Omental fat pad (tissue), 4 donors: ENCODE results near the gene B4GALT5. TPM values are rescaled to one million over a fixed set of nuclear protein-coding genes. Genes with fewer than 3 reads are reported as not detected.

Experiments
- ATAC-seq: fragments of 150-250 bp; one replicate; pipeline ENCODE4 v1.9.1; 2016; ENCODE audit warnings: mild to moderate bottlenecking, moderate library complexity; ENCODE audit not compliant: low FRiP score
- DNase-seq: peaks from one replicate; pipeline ENCODE4 v3.0.0-alpha.2; 2019; ENCODE audit warnings: low spot score
- total RNA-seq, 4 donors: library from RNA; depleted of rRNA; stranded (reverse); fragments of >200 nt; gene quantifications; one replicate each; pipeline ENCODE4 v1.1.0, GENCODE V29; 2016
- TF ChIP-seq, protein P1 (sequence below), 3 donors: fragments of 450-650 bp; IDR thresholded peaks; one replicate each; pipeline ENCODE4 v1.5.1; 2016 to 2017; ENCODE audit warnings: antibody characterized with exemption in 3 of 3, mild to moderate bottlenecking in 3 of 3, moderate library complexity in 2 of 3

Gene B4GALT5
- total RNA-seq, 4 donors from 2014 or later, result 27.0 to 93.1 (median 31.3) TPM

DNA sequence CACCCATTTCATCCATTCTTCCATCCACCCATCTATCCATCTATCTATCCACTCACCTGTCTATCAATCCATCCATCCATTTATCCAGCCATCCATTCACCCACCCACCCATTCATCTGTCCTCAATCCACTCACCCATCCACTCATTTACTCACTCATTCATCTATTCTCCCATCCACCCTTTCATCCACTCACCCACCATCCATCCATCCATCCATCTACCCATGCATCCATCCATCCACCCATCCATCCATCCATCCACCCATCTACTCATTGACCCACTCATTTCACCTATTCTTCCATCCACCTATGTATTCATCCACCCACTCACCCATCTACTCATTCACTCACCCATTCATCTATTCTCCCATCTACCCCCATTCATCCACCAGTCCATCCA lies 121.6 kb downstream of the B4GALT5 start:
- DNase-seq (no peak), ATAC-seq (no peak)
- TF ChIP-seq, protein P1, sequence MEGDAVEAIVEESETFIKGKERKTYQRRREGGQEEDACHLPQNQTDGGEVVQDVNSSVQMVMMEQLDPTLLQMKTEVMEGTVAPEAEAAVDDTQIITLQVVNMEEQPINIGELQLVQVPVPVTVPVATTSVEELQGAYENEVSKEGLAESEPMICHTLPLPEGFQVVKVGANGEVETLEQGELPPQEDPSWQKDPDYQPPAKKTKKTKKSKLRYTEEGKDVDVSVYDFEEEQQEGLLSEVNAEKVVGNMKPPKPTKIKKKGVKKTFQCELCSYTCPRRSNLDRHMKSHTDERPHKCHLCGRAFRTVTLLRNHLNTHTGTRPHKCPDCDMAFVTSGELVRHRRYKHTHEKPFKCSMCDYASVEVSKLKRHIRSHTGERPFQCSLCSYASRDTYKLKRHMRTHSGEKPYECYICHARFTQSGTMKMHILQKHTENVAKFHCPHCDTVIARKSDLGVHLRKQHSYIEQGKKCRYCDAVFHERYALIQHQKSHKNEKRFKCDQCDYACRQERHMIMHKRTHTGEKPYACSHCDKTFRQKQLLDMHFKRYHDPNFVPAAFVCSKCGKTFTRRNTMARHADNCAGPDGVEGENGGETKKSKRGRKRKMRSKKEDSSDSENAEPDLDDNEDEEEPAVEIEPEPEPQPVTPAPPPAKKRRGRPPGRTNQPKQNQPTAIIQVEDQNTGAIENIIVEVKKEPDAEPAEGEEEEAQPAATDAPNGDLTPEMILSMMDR (IDR thresholded peaks at IDR 0.05), result no peak

DNA sequence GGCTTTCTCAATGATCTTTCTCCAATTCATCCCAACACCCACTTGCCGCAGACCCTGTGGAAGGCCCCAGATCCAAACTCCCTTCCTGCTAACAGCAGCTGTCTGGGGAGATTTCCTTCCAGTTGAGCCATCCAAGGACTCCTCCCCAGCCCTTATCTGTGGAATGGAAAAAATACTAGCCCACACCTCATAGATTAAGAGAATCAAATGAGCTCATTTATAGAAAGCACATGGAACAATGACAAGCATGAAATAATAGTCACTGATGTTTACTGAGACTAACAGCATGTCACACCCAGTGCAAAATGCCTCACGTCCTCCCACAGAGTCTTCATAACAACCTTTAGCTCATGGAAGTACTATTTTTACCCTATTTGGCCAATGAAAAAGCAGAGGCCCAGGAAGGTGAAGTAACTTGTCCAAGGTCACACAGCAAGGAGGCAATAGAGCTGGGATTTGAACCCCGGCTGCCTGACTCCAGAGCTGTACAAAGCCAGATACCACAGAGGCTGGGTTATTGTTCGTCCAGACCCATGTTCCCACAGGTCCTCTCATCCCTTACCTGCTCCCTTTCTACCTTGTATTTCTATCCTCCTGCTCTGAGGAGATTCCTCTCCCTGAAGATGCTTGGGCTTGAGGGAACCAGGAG lies 122.3 kb downstream of the B4GALT5 start:
- TF ChIP-seq, protein P1 (IDR thresholded peaks at IDR 0.05), result no peak
- no peak for DNase-seq
- ATAC-seq, result peak; percentile 49

DNA sequence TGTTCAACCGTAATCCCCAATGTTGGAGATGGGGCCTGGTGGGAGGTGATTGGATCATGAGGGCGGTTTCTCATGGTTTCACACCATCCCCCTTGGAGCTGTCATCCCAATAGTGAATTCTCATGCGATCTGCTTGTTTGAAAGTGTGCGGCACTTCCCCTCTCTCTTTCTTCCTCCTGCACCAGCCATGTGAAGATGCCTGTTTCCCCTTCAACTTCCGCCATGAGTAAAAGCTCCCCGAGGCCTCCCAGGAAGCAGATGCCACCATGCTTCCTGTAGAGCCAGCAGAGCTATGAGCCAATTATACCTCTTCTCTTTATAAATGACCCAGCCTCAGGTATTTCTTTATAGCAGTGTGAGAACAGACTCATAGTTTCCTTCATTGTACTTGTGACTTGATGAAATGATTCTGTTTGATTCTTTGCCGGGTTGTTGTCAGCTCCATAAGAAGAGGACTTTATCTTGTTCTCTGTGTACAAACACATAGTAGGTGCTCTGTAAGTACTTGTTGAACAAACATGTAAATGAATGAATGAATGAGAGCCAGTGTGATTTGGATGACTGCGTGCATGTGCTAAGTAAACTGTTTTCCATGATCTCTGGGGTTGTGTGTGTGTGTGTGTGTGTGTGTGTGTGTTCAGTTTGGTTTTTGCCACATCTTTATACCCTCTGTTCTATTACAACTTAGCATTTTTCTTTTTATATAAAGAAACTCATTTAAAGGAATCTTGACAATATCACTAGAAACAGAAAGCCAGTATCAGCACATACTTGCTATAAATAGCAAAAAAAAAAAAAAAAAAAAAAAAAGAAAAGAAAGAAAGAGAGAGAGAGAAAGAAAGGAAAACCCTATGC lies 123.3 kb downstream of the B4GALT5 start:
- no peak for DNase-seq
- no peak for ATAC-seq
- TF ChIP-seq, protein P1 (IDR thresholded peaks at IDR 0.05), result no peak

DNA sequence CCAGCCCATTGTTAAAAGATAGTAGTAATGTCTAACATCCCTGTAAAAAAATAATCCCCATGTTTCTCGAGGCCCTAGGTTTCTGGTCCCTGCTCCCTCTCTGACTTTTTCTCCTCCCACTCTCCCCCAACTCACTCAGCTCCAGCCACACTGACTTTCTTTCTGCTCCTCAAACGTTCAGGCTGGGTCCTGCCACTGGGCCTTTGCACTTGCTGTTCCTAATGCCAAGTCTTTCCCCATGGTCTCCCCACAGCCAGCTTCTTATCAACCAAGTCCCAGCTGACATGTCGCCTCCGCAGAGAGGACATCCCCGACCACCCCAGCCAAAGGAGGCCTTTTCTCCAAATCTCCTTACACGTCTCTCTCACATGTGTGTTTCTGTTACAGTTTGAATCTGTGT lies 123.9 kb downstream of the B4GALT5 start:
- ATAC-seq (no peak), DNase-seq (no peak)
- TF ChIP-seq, protein P1 (IDR thresholded peaks at IDR 0.05), result no peak

DNA sequence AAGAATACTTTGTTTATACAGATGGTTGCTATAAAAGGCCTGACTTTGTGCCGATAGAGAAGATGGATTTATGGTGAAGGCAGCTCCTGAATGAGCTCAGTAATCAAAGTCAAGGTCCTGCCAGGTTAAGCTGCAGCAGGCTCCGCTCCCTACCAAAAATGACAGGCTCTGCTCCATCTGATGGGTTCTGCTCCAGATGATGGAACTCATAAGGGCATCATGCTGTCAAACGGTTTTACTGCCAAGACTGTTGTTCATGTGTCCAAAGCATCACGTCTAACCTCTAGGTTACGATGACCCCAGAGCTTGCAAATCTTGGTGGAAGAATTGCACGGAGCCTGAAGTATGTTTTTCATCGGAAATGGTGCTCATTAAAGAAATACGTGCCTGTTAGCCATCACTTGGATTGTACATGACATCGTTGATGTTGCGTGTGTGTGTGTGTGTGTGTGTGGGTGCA lies 126.5 kb downstream of the B4GALT5 start:
- DNase-seq (no peak), ATAC-seq (no peak)
- TF ChIP-seq, protein P1 (IDR thresholded peaks at IDR 0.05), result no peak

DNA sequence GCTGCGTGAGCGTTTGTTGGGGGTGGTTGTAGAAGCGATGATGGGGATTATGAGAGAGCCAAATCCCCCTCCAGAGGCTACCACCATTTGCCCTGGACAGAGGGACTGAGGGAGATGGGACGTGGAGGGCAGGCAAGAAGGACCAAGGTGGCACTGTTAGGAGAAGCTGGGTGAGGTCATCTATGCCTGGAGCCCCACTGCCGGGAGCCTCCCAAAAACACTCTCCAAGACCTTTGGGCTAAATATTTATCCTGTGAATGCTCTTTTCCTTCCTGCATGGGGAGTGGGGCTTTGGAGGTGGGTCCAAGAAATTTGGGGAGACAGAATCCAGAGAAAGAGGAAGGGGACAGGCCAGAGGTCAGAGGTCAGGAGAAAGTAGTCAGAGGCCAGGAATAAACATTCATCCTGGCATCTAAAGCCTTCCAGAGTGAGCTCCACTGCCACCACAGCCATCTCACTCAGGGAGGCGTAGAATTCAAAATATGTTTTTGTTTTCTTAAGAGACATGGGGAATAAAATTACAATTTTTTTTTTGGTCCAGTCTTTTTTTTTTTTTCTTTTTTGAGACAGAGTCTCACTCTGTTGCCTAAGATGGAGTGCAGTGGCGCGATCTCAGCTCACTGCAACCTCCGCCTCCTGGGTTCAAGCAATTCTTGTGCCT lies 128.0 kb downstream of the B4GALT5 start:
- TF ChIP-seq, protein P1 (IDR thresholded peaks at IDR 0.05), result no peak
- ATAC-seq (no peak), DNase-seq (no peak)
